Activated CD4-positive, CD25-positive, alpha-beta regulatory T cell treated with anti-CD3 and anti-CD28 coated beads, Interleukin-2, amount 50 U/mL, for 16 hours (primary cell): ENCODE measurements around the gene CAP2.
"Not testable (repeated sequence)": the region's sequence is repeated elsewhere in the genome, so short reads cannot be mapped to it uniquely, and the experiment has no call there.

Experiments
- DNase-seq: peaks from one replicate; pipeline ENCODE4 v3.0.0-alpha.2; 2020; ENCODE audit warnings: low read depth, low spot score

The CAP2 gene

DNA sequence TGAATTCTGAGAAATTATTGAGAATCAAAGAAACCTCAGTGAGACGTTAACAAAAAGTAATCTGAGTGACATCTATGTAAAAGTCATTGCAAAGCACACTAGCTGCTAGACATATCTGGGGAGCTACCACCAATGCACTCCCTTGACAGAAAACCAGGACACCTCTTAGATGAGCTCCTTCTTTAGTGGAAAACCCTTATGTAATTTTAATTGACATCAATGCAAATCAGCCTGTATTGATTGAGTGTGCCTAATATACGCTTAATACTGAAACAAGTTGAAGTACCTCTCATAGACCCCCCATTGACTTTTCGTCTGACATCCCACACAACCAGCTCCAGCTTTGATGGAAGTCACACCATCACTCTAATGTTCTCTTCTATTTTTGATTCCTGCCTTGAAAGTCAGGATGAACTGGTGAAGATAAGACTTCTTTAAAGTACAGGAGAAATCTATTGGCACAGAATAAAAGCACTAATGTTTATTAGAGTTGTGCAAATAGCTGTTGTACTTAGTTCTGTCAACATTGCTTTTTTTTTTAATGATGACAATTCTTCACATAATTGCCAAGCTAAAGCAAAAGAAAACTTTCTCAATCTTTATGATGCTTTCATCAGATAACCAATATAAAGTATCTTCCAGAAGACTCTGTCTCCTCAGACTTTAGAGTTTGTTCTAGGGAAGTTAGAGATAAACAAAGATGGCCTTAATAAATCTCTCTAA, 108.7 kb downstream of the CAP2 start:
- DNase-seq, result no peak

DNA sequence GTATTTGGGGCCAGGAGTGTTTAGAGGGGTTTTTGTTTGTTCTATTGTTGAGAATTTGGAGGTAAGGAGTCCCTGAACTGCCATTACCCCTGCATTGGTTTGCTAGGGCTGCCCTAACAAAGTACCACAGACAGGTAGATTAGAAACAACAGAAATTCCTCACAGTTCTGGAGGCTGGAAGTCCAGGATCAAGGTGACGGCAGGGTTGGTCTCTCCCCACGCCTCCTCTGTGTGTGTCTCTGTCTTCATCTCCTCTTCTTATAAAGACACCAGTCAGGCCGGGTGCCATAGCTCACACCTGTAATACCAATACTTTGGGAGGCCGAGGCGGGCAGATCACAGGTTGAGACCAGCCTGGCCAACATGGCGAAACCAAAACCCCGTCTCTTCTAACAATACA, 109.7 kb downstream of the CAP2 start:
- no peak for DNase-seq

DNA sequence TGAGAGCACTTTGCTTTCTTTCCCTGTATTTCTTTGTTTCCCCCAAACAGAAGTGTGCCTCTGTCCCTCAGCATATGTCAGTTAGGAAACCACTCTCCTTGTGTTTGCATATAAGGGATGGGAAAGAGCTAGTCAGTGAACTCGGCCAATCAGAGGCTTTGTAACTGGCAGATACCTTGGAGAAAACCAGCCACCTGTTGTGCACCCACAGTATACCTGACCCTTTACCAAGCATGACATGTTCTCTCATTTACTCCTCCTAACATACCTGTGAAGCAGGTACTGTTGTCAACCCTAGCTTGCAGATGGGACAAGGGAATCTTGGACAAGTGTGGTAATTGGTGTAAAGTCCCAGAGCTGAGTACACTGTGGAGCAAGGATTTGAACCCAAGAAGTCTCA, 110.6 kb downstream of the CAP2 start:
- DNase-seq, result no peak

- DNase-seq, result no peak
These were observed 111.7 kb downstream of the CAP2 start for GRCh38 chr6:17505062-17505476.

- no peak for DNase-seq
These were observed 112.4 kb downstream of the CAP2 start for GRCh38 chr6:17505767-17506280.

GRCh38 chr6:17506531-17506930, 113.1 kb downstream of the CAP2 start:
- DNase-seq, result no peak

DNA sequence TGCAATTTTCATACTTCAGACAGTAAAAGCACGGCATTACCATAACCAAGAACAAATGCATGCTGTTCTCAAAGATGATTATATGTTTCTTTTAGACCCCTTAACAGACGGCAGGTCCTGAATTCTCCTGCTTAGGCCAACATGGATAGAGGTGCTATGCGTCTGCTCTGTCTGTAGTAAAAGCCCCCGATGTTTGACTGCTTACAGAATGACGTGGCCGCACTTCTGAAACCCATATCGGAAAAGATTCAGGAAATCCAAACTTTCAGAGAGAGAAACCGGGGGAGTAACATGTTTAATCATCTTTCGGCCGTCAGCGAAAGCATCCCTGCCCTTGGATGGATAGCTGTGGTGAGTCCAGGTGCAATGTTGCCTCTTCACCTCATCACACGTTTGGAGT, 113.6 kb downstream of the CAP2 start:
- no peak for DNase-seq

DNA sequence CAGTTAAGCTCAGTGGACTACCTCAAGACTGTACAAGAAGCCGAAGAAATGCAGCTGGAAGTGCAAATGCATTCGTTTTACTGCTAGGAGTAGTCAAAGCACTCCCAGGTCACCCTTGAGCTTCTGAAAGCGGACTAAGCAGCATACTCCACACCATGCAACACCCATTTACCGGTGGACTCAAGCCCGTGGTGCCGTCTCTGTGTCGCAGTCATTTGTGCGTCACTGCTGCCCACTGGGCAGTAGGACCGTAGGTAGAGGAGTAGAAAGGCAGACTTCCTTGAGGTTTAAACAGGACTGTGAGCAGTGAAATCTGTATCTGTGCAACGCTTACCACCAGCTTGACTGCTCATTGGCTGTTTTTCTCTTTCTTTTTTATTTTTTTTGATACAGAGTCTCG, 117.7 kb downstream of the CAP2 start:
- no peak for DNase-seq

DNA sequence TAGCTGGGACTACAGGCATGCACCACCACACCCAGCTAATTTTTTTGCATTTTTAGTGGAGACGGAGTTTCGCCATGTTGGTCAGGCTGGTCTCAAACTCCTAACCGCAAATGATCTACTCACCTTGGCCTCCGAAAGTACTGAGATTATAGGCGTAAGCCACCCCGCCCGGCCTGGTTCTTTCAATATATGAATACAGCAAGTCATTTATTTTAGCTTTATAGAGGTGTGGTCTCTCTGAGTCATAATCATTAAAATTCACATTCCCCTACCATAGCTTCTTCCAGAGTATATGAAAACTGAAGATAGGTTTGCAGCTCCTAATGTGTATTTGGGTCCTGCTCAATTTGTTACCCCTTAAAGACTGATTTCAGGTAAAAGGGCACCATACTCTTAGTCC, 118.2 kb downstream of the CAP2 start:
- DNase-seq, result no peak

- DNase-seq, result no peak
These were observed 125.7 kb downstream of the CAP2 start for GRCh38 chr6:17519120-17519519.

- no peak for DNase-seq
These were observed 132.2 kb downstream of the CAP2 start for GRCh38 chr6:17525637-17526036.

GRCh38 chr6:17527076-17527475, 133.7 kb downstream of the CAP2 start:
- DNase-seq, result no peak

GRCh38 chr6:17530321-17530835, 137.0 kb downstream of the CAP2 start:
- DNase-seq, result no peak

DNA sequence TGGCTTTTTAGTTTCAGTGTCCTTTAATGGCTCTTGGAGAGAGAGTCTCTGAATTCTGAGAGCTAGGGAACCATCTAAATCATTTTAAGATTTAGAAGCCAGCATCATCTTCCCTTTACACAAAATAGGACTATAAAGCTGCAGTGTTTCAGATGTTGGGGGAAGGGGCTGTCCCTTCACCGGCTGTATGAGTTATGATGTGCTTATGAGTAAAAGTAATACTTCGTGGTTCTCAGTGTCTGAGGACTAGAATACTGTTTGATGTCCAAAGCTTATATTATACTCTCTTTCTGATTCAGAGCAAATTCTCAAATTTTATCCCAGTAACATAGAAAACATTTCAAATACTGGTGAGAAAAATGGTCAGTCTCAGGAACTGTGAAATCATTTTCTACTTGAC, 143.2 kb downstream of the CAP2 start:
- no peak for DNase-seq

DNA sequence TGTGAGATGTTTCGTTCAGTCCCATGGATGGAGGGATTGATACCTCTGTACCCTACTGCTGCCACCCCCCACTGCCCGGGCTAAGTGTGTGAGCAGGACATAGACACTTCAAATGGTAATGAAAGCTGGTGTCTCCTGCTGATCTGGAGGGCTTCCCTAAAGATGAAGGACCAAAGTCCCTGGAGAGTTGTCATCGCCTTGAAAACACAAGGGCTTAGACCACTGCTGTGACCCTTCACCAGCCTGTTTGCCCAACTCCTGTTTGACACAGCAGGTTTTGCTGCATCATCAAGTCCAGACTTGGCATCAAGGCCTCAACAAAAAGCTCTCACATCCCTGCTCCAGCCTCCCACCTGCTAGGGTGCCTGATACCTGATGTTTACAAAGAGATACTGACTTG, 148.8 kb downstream of the CAP2 start:
- DNase-seq, result no peak

- not testable (repeated sequence) for DNase-seq
These were observed 152.3 kb downstream of the CAP2 start for GRCh38 chr6:17545681-17546080.

GRCh38 chr6:17551383-17551958, 158.1 kb downstream of the CAP2 start:
- DNase-seq, result no peak

- no peak for DNase-seq
These were observed 159.5 kb downstream of the CAP2 start for GRCh38 chr6:17552861-17553260.

GRCh38 chr6:17556014-17556413, 162.6 kb downstream of the CAP2 start:
- DNase-seq, result no peak

- no peak for DNase-seq
These were observed 169.2 kb downstream of the CAP2 start for GRCh38 chr6:17562636-17563035.

DNA sequence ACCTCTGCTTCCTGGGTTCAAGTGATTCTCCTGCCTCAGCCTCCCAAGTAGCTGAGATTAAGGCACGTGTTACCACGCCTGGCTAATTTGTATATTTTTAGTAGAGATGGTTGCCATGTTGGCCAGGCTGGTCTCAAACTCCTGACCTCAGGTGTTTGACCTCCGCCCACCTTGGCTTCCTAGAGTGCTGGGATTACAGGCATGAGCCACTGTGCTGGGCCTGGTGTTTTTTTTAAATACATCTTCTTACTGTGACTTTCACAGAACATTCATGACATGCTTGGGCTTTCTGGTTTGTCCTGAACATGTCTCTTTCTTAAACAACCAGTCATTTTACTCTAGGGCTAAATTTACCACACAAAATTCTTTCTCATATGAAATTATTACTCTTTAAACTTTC, 172.0 kb downstream of the CAP2 start:
- DNase-seq, result no peak

GRCh38 chr6:17574866-17575560, 181.6 kb downstream of the CAP2 start:
- DNase-seq, result no peak

- DNase-seq, result no peak
These were observed 183.7 kb downstream of the CAP2 start for GRCh38 chr6:17577059-17577458.
